ENCODE results near the gene PTCD2.

PTCD2 gene

GRCh38 chr5:72388646-72389045 is 68.5 kb downstream of the PTCD2 start:
- H4K20me1 ChIP-seq (ENCODE audit: insufficient read depth, low read length, poor library complexity, severe bottlenecking): no peaks in the 10 kb centered on the region
- TF ChIP-seq EZH2phosphoT487 (IDR thresholded peaks at IDR 0.05; ENCODE audit: borderline replicate concordance) (no peak), CTCF (conservative IDR thresholded peaks at IDR 0.05; ENCODE audit: low read length) (no peak)
- no peaks in the 10 kb centered on the region for H3K79me2 ChIP-seq (ENCODE audit: insufficient read depth, low read length)
- no peak overlapping the region for H3K4me3 ChIP-seq (ENCODE audit: low read length, poor library complexity, severe bottlenecking)
- H3K9me2 ChIP-seq (replicated peaks; ENCODE audit: low read depth, low read length): no peaks in the 10 kb centered on the region
- H3K4me1 ChIP-seq (ENCODE audit: insufficient read depth, low read length, poor library complexity, severe bottlenecking): no peaks in the 10 kb centered on the region
- no peaks in the 10 kb centered on the region for H3K36me3 ChIP-seq (ENCODE audit: insufficient read depth, low read length)
- no peaks in the 10 kb centered on the region for H3K9me3 ChIP-seq (ENCODE audit: insufficient read depth, low read depth, low read length)
- no peaks in the 10 kb centered on the region for H3F3A ChIP-seq (ENCODE audit: low read depth)
- H3K27me3 ChIP-seq (ENCODE audit: insufficient read depth, low read length, poor library complexity, severe bottlenecking): no peaks in the 10 kb centered on the region
- H3K9ac ChIP-seq (ENCODE audit: low read depth, low read length, poor library complexity, severe bottlenecking): no peak overlapping the region
- no peak overlapping the region for H2AFZ ChIP-seq (ENCODE audit: low read length)
- no peak overlapping the region for H3K4me2 ChIP-seq (ENCODE audit: low read depth, low read length, poor library complexity, severe bottlenecking)

GRCh38 chr5:72390836-72391235 is 70.7 kb downstream of the PTCD2 start:
- Histone ChIP-seq H3K79me2 (ENCODE audit: insufficient read depth, low read length) (no peaks in the 10 kb centered on the region), H2AFZ (ENCODE audit: low read length) (no peak overlapping the region), H3K36me3 (ENCODE audit: insufficient read depth, low read length) (no peaks in the 10 kb centered on the region), H3K9me2 (replicated peaks; ENCODE audit: low read depth, low read length) (no peaks in the 10 kb centered on the region), H3K9me3 (ENCODE audit: insufficient read depth, low read depth, low read length) (no peaks in the 10 kb centered on the region), H3K4me1 (ENCODE audit: insufficient read depth, low read length, poor library complexity, severe bottlenecking) (no peaks in the 10 kb centered on the region), H4K20me1 (ENCODE audit: insufficient read depth, low read length, poor library complexity, severe bottlenecking) (no peaks in the 10 kb centered on the region), H3F3A (ENCODE audit: low read depth) (no peaks in the 10 kb centered on the region), H3K4me2 (ENCODE audit: low read depth, low read length, poor library complexity, severe bottlenecking) (no peak overlapping the region), H3K9ac (ENCODE audit: low read depth, low read length, poor library complexity, severe bottlenecking) (no peak overlapping the region), H3K4me3 (ENCODE audit: low read length, poor library complexity, severe bottlenecking) (no peak overlapping the region), H3K27me3 (ENCODE audit: insufficient read depth, low read length, poor library complexity, severe bottlenecking) (no peaks in the 10 kb centered on the region)
- no peak for TF ChIP-seq EZH2phosphoT487 (IDR thresholded peaks at IDR 0.05; ENCODE audit: borderline replicate concordance)
- TF ChIP-seq CTCF (conservative IDR thresholded peaks at IDR 0.05; ENCODE audit: low read length): no peak

- Histone ChIP-seq H3K9me3 (ENCODE audit: insufficient read depth, low read depth, low read length) (no peaks in the 10 kb centered on the region), H3K79me2 (ENCODE audit: insufficient read depth, low read length) (no peaks in the 10 kb centered on the region), H3K4me1 (ENCODE audit: insufficient read depth, low read length, poor library complexity, severe bottlenecking) (no peaks in the 10 kb centered on the region), H3K27me3 (ENCODE audit: insufficient read depth, low read length, poor library complexity, severe bottlenecking) (no peaks in the 10 kb centered on the region), H4K20me1 (ENCODE audit: insufficient read depth, low read length, poor library complexity, severe bottlenecking) (no peaks in the 10 kb centered on the region), H2AFZ (ENCODE audit: low read length) (no peak overlapping the region), H3K4me3 (ENCODE audit: low read length, poor library complexity, severe bottlenecking) (no peak overlapping the region), H3K9me2 (replicated peaks; ENCODE audit: low read depth, low read length) (no peaks in the 10 kb centered on the region), H3K9ac (ENCODE audit: low read depth, low read length, poor library complexity, severe bottlenecking) (no peak overlapping the region), H3K4me2 (ENCODE audit: low read depth, low read length, poor library complexity, severe bottlenecking) (no peak overlapping the region), H3F3A (ENCODE audit: low read depth) (no peaks in the 10 kb centered on the region), H3K36me3 (ENCODE audit: insufficient read depth, low read length) (no peaks in the 10 kb centered on the region)
- TF ChIP-seq CTCF (conservative IDR thresholded peaks at IDR 0.05; ENCODE audit: low read length) (no peak), EZH2phosphoT487 (IDR thresholded peaks at IDR 0.05; ENCODE audit: borderline replicate concordance) (no peak)
These were observed 72.2 kb downstream of the PTCD2 start for GRCh38 chr5:72392326-72392733.
